GM18951 (cell line): ENCODE measurements around the gene PSAT1.
"Not testable (repeated sequence)": the region's sequence is repeated elsewhere in the genome, so short reads cannot be mapped to it uniquely, and the experiment has no call there.

Experiments
- POLR2A ChIP-seq: IDR thresholded peaks from 4 replicates; pipeline ENCODE4 v1.6.1; 2011; ENCODE audit warnings: mild to moderate bottlenecking; ENCODE audit not compliant: insufficient read length, insufficient read depth; ENCODE audit errors: extremely low read depth
- in situ Hi-C: fragments of 300-500 bp; cut with MboI; formaldehyde crosslinking; loops from one replicate; pipeline ENCODE4 v1.12.0; 2022; ENCODE audit warnings: low sequenced_read_pairs, mixed read lengths, inconsistent platforms; ENCODE audit not compliant: unreplicated experiment

The PSAT1 gene

DNA sequence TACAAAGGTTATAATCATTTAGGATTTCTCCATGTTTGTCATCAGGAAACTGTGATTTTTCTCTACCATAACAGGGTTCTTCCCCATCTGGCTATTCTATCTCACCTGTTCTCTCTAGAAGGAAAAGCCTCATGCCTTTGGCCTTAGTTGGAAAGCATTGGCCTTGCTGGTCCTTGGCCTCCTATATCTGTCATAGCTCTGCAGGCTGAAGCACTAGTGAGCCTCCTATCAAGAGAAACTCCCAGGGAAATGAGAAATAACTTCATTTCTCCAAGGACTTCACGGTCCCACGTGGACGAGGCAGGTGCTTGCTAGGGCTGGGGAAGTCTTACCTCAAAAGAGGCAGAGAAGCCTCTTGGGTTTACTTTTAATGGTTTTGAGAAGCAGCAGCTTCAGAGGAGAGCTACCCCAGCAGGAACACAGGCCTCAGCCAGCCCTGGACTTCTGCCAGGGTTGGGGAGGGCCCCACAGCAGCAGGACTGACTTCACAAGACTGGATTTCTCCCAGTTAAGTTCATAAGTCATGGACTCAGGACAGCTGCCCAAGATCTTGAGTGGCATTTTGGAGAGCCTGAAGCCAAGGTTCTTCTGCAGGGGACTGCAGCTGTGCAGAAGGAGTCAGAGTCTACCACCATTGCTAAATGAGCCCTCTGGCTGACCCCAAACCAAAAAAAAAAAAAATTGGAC lies 15.8 kb upstream of the PSAT1 start:
- TF ChIP-seq POLR2A = no peak
- in situ Hi-C loops = no loop called here

DNA sequence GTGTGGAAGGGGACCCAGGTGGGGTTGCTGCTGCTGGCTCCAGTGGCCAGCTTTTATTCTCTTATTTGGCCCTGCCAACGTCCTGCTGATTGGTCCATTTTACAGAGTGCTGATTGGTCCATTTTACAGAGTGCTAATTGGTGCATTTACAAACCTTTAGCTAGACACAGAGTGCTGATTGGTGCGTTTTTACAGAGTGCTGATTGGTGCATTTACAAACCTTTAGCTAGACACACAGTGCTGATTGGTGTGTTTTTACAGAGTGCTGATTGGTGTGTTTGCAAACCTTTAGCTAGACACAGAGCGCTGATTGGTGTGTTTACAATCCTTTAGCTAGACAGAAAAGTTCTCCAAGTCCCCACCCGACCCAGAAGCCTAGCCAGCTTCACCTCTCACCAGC lies 12.7 kb upstream of the PSAT1 start:
- in situ Hi-C loops = not testable (repeated sequence)

GRCh38 chr9:78286125-78286524 lies 10.8 kb upstream of the PSAT1 start:
- TF ChIP-seq POLR2A = no peak
- in situ Hi-C loops = no loop called here

DNA sequence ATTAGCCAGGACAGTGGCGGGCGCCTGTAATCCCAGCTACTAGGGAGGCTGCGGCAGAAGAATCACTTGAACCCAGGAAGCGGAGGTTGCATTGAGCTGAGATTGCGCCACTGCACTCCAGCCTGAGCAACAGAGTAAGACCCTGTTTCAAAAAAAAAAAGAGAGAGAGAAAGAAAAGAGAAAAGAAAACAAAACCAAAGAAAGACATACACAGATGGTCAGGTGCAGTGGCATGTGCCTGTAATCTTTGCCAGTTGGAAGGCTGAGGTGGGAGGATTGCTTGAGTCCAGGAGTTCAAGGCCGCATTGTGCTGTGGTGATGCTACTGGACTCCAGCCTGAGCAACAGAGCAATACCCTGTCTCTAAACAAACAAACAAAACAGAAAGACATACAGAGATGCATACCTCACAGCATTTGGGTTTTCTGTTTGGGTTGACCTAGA lies 10.0 kb upstream of the PSAT1 start:
- TF ChIP-seq POLR2A = no peak
- in situ Hi-C loops = no loop called here

GRCh38 chr9:78288214-78288892 lies 8.6 kb upstream of the PSAT1 start:
- no peak for TF ChIP-seq POLR2A
- in situ Hi-C loops = no loop called here

GRCh38 chr9:78289474-78289873 lies 7.5 kb upstream of the PSAT1 start:
- TF ChIP-seq POLR2A = no peak
- in situ Hi-C loops = no loop called here

- no peak for TF ChIP-seq POLR2A
- in situ Hi-C loops = no loop called here
Observed at GRCh38 chr9:78291240-78291925, 5.5 kb upstream of the PSAT1 start.

GRCh38 chr9:78292026-78292425 lies 4.9 kb upstream of the PSAT1 start:
- in situ Hi-C loops = no loop called here
- TF ChIP-seq POLR2A = no peak

GRCh38 chr9:78292716-78293497 lies 4.0 kb upstream of the PSAT1 start:
- in situ Hi-C loops = no loop called here
- no peak for TF ChIP-seq POLR2A

DNA sequence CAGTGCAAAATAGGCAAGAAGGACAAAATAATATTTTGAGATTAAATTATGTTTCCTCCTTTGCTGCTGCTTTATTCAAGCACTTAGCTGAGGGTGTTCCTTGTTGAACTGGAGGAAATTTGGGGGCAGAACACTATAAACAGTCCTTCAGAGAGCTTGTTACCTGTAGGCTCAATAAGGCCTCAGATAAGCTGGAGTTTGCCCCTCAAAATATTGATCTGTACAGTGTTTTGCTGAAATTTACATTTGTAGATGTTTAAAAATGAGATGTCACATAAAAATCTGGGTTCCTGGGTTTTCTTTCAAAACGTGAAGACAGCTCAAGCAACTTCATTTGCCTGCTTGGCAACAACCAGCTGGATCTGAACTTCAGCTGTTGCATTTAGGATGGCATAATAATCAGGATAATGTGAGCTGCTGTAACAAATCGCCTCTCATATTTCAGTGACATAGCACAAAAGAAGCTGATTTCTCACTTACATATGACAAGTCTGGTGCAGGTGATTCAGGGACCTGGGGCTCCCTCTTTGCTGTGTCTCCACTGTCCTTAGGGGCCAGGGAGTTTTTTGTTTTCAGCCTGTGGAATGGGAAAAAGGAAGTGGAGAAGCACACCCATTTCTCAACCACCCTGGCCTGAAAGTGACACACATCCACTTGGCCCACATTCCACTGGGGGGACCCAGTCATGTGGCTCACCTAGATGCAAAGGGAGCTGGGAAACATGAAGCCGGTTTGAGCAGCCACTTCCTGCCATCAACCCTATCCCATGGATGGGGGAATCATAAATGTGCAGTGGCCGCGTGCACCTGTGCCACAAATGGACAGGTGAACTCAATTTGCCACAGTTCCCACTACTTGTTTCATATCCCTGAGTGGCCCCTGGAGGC lies 2.4 kb upstream of the PSAT1 start:
- TF ChIP-seq POLR2A = no peak
- in situ Hi-C loops = no loop called here

GRCh38 chr9:78295177-78295575 lies 1.7 kb upstream of the PSAT1 start:
- no peak for TF ChIP-seq POLR2A
- in situ Hi-C loops = no loop called here

DNA sequence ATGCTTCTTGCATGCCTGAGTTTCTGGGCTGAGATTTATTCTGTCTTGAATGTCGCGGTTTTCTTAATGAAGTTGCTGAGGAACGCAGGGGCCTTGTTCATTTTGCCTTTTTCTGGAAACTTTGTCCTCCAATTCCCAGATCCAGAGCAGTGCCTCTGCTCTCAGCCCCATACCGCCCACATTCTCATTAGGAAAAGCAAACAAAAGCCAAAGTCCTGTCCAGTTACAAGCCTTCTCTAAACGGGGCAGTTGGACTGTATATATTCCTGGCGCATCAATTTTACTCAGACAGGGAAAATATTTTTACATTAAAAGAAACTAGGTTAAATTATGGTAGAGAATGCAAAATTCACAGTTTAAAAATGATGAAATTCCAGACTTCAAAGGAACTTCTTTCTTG lies 1.2 kb upstream of the PSAT1 start:
- in situ Hi-C loops = no loop called here
- no peak for TF ChIP-seq POLR2A
